22Rv1 (cell line): ENCODE measurements around the gene VWA1.

Source experiments
- CTCF ChIP-seq: fragments of 450-650 bp; IDR thresholded peaks from 2 replicates; pipeline ENCODE4 v1.5.1; 2017; ENCODE audit warnings: mild to moderate bottlenecking
- ZFX ChIP-seq: fragments of 450-650 bp; IDR thresholded peaks from 2 replicates; pipeline ENCODE4 v1.6.1; 2017; ENCODE audit warnings: antibody characterized with exemption, borderline replicate concordance

DNA sequence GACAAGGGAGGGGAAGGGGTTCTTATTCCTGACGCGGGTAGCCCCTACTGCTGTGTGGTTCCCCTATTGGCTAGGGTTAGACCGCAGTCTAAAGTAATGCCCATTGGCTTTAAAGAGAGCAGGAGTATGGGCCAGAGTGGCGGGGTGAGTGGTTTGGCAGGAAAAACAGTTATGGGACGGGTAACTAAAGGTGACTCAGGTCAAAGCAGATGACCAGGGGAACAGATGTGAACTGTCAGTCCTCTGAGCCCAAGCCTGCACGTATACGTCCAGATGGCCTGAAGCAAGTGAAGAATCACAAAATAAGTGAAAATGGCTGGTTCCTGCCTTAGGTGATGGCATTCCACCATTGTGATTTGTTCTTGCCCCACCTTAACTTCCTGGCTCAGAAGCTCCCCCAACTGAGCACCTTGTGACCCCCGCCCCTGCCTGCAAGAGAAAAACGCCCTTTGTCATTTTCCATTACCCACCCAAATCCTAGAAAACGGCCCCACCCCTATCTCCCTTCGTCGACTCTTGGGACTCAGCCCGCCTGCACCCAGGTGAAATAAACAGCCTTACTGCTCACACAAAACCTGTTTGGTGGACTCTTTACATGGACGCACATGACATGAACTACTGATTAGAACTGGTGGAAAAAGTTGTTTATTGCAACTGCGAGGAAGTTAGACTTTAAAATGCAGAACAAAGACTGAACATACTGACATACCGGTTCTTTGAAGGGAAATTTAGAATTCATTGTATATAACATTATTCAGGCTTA, 35.3 kb downstream of the VWA1 start:
- no peak for TF ChIP-seq CTCF
- no peak for TF ChIP-seq ZFX
